GM21723 (cell line): ENCODE measurements around the gene PEMT.

Experiments used
- ATAC-seq: cut with Tn5 transposase; IDR thresholded peaks from one replicate; pipeline ENCODE4 v1.9.1; 2021; ENCODE audit warnings: mild to moderate bottlenecking, moderate library complexity; ENCODE audit not compliant: unreplicated experiment

PEMT gene

GRCh38 chr17:17460038-17460437, 131.5 kb downstream of the PEMT start:
- ATAC-seq = no peak

- no peak for ATAC-seq
Observed at GRCh38 chr17:17457680-17458079, 133.8 kb downstream of the PEMT start.

GRCh38 chr17:17456251-17456650, 135.3 kb downstream of the PEMT start:
- ATAC-seq = no peak
